NCI-H1436 treated with DMSO at 0.1 percent for 48 hours (cell line): ENCODE results near the gene SLC7A9.
"Not testable (repeated sequence)": the region's sequence is repeated elsewhere in the genome, so short reads cannot be mapped to it uniquely, and the experiment has no call there.

Experiments
- DNase-seq: peaks from one replicate; lab custom pipeline; 2025; lab: John Stamatoyannopoulos, UW

The SLC7A9 gene

DNA sequence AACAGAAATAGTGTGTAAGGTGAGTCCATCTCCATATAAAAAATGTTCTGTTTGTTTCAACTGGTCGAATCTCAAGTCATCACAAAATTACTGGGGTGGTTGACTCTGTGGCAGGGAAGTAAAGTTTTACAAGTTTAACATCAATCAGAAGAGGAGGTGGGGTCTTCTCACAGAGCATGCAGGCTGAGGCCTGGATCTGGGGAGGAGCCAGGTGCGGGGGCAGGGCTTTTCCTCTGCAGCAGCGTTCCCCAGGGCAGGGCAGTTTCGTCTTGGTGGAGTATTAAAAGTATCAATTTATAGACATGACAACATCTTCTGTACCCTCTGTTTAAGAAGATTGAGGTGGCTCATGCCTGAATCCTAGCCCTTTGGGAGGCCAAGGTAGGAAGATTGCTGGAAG, 68.8 kb downstream of the SLC7A9 start:
- no peak for DNase-seq

GRCh38 chr19:32800191-32800590, 69.4 kb downstream of the SLC7A9 start:
- no peak for DNase-seq

- DNase-seq = no peak
Measured at GRCh38 chr19:32798201-32798600, 71.4 kb downstream of the SLC7A9 start.

- DNase-seq = no peak
Measured at GRCh38 chr19:32789429-32789828, 80.1 kb downstream of the SLC7A9 start.

DNA sequence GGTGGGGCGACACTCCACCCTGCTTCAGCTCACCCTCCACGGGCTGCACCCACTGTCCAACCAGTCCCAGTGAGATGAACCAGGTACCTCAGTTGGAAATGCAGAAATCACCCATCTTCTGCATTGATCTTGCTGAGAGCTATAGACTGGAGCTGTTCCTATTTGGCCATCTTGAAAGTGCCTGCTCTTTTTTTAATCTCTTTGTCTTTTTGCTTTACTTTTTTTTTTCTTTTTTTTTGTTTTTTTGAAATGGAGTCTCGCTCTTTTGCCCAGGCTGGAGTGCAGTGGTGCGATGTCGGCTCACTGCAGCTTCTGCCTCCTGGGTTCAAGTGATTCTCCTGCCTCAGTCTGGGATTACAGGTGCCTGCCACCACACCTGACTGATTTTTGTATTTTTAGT, 81.7 kb downstream of the SLC7A9 start:
- not testable (repeated sequence) for DNase-seq

GRCh38 chr19:32787161-32787813, 82.3 kb downstream of the SLC7A9 start:
- not testable (repeated sequence) for DNase-seq

DNA sequence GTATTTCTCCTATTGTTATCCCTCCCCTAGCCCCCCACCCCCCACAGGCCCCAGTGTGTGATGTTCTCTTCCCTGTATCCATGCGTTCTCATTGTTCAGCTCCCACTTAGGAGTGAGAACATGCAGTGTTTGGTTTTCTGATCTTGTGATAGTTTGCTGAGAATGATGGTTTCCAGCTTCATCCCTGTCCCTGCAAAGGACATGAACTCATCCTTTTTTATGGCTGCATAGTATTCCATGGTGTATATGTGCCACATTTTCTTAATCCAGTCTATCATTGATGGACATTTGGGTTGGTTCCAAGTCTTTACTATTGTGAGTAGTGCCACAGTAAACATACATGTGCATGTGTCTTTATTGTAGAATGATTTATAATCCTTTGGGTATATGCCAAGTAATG, 87.5 kb downstream of the SLC7A9 start:
- not testable (repeated sequence) for DNase-seq

- no peak for DNase-seq
Measured at GRCh38 chr19:32781280-32781679, 88.3 kb downstream of the SLC7A9 start.
